DND-41 (cell line): ENCODE measurements around the gene ZNF740.

Source experiments
- EZH2 ChIP-seq: IDR thresholded peaks from 3 replicates; pipeline ENCODE4 v1.6.1; 2012; ENCODE audit warnings: borderline replicate concordance, low read depth, mild to moderate bottlenecking, moderate library complexity, low read length, inconsistent platforms; ENCODE audit not compliant: severe bottlenecking
- TF ChIP-seq, protein P1 (sequence below): IDR thresholded peaks from 2 replicates; pipeline ENCODE4 v1.5.1; 2012; ENCODE audit warnings: borderline replicate concordance, low read length, moderate library complexity, mild to moderate bottlenecking; ENCODE audit not compliant: poor library complexity, severe bottlenecking; ENCODE audit errors: extremely low read depth

DNA sequence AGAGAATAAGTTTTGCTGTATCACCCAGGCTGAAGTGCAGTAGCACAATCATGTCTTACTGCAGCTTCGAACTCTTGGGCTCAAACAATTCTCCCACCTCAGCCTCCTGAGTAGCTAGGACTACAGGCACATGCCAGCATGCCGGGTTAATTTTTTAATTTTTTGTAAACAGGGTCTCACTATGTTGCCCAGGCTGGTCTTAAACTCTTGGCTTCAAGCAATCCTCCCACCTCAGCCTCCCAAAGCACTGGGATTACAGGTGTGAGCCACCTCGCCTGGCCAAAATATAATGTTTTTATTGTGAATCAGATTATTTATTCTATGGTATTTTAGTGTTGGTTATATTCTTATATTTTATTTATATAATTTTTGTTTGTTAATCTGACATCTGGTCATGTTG is 3.8 kb upstream of the ZNF740 start:
- TF ChIP-seq, protein P1, sequence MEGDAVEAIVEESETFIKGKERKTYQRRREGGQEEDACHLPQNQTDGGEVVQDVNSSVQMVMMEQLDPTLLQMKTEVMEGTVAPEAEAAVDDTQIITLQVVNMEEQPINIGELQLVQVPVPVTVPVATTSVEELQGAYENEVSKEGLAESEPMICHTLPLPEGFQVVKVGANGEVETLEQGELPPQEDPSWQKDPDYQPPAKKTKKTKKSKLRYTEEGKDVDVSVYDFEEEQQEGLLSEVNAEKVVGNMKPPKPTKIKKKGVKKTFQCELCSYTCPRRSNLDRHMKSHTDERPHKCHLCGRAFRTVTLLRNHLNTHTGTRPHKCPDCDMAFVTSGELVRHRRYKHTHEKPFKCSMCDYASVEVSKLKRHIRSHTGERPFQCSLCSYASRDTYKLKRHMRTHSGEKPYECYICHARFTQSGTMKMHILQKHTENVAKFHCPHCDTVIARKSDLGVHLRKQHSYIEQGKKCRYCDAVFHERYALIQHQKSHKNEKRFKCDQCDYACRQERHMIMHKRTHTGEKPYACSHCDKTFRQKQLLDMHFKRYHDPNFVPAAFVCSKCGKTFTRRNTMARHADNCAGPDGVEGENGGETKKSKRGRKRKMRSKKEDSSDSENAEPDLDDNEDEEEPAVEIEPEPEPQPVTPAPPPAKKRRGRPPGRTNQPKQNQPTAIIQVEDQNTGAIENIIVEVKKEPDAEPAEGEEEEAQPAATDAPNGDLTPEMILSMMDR: no peak
- TF ChIP-seq EZH2: no peak
